Measurements from ENCODE around the gene RFPL4A.
A peak's percentile ranks its signal among the peaks of the same experiment; 100 is the strongest.

Gene RFPL4A

DNA sequence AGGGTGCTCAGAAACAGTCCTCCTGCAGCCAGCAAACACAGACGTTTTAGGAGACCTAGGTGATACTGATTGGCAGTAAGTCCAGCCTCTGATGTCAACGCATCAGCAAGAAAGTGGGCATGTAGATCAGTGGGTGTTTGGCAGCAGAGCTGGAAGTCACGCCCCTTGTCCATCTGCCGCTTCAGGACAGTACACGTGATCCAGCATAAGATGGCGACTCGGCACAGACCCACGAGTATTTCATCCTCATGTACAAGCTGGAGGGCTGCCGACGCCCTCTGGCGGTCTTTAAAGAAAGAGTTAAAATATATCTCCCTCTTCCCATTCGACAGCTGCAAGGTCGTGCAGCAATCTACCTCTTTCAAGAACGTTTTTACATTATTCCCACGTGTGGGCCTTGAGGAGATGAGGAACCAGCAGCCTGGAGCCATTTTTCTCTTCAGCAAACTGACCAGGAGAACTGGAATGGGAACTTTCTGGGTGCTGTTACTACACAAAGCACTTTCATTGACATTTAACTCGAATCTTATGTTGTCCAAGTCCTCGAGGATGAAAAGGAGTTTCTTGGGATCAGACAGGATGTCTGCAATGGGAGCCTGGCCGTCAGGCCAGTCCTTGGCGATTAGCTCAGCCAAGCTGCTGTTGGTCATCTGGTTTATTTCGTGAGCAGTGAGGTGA is 50.6 kb downstream of the RFPL4A start:
- peak; percentile 25 for DNase-seq (ENCODE audit: low spot score)

DNA sequence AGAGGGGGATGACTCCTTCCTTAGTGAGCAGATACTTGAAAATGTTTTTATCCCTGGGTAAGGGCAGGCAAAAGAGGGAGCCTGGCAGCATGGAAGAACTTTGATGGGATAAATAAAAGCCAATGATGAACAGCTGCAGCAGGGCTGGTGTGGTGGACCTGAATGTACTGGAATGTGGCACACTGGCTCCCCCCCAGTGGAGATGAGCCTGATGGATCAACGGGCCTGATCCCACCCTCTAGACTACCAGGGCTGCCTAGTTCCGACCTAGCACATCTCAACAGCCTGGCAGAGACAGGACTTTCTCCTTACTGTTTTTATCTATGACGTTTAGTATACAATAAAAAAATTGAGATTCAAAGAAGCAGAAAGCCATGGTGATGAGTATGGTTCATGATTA is 52.4 kb downstream of the RFPL4A start:
- DNase-seq (ENCODE audit: low spot score): no peak

DNA sequence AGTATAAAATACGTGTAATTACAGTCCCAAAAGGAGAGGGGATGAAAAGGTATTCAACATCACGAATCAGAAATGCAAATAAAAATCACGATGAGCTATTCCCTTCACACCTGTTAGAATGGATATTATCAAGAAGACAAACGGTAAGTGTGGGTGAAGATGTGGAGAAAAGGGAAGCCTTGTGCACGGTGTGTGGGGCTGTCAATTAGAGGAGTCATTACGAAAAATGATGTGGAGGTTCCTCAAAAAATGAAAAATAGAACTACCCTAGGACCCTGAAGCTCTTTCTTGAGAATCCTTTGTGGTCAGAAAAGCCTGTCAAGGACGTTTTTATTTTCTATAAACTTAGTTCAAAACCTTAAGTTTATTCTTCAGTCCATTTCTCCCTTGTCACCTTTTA is 53.6 kb downstream of the RFPL4A start:
- DNase-seq (ENCODE audit: low spot score): no peak
